Activated CD8-positive, alpha-beta T cell treated with anti-CD3 and anti-CD28 coated beads for 36 hours (primary cell): ENCODE measurements around the gene AOC3. TPM values are rescaled to one million over a fixed set of nuclear protein-coding genes. Genes with fewer than 3 reads are reported as not detected.

Experiments used
- ATAC-seq: fragments of 200-7000 bp; cut with Tn5 transposase; one replicate; pipeline ENCODE4 v1.10.0; 2021; ENCODE audit warnings: mild to moderate bottlenecking, moderate library complexity
- CTCF ChIA-PET: fragments of 350-600 bp; sonication (Branson Sonifier 250); formaldehyde crosslinking; loops from one replicate; lab custom pipeline; 2021; ENCODE audit warnings: antibody characterized with exemption; lab: Charles Lee
- POLR2A ChIA-PET: fragments of 350-600 bp; sonication (Branson Sonifier 250); formaldehyde crosslinking; loops from one replicate; lab custom pipeline; 2021; ENCODE audit warnings: antibody characterized with exemption; lab: Charles Lee
- DNase-seq: peaks from one replicate; pipeline ENCODE4 v3.0.0-alpha.2; 2020
- H3K27ac Mint-ChIP-seq: one replicate; pipeline ENCODE4 v1.8.0; 2021; ENCODE audit warnings: mild to moderate bottlenecking, mixed read lengths
- H3K27me3 Mint-ChIP-seq: one replicate; pipeline ENCODE4 v1.8.0; 2021; ENCODE audit warnings: mixed read lengths
- H3K36me3 Mint-ChIP-seq: one replicate; pipeline ENCODE4 v1.8.0; 2021; ENCODE audit warnings: low read depth, mixed read lengths
- H3K4me1 Mint-ChIP-seq: one replicate; pipeline ENCODE4 v1.8.0; 2021; ENCODE audit warnings: low read depth, mixed read lengths
- H3K4me3 Mint-ChIP-seq: one replicate; pipeline ENCODE4 v1.8.0; 2021; ENCODE audit warnings: mild to moderate bottlenecking, moderate library complexity, mixed read lengths
- H3K9me3 Mint-ChIP-seq: one replicate; pipeline ENCODE4 v1.8.0; 2021; ENCODE audit warnings: mixed read lengths
- CTCF ChIP-seq: fragments of 200-600 bp; IDR thresholded peaks from one replicate; pipeline ENCODE4 v1.8.0; 2022; ENCODE audit warnings: antibody characterized with exemption, mild to moderate bottlenecking
- intact Hi-C: fragments of 100-400 bp; cut with micrococcal nuclease; formaldehyde crosslinking; loops from one replicate; pipeline ENCODE4 v1.10.0; 2022
- total RNA-seq, 2 experiments: library from RNA; stranded (reverse); gene quantifications; one replicate each; pipeline ENCODE4 v1.2.3, GENCODE V29; 2021

Gene AOC3
- total RNA-seq, 2 experiments from 2014 or later = 2.0 to 2.9 TPM

GRCh38 chr17:42819939-42820535, 31.0 kb upstream of the AOC3 start:
- intact Hi-C loops = no loop called here
- no peaks in the 10 kb centered on the region for H3K27me3 Mint-ChIP-seq
- H3K4me3 Mint-ChIP-seq = no peak overlapping the region
- peak; percentile 50 for ATAC-seq
- peak; percentile 82 for TF ChIP-seq CTCF
- H3K27ac Mint-ChIP-seq = peak overlapping the region; percentile 41
- DNase-seq = peak; percentile 90
- ChIA-PET CTCF (interaction anchor here (0.5 to 5.1 kb wide), 28 partner anchors 8 to 250 kb away, joined by 3 to 36 read pairs (median 4); partner anchors contain the start of genes CNTD1, COA3, PSME3 and RPL27), POLR2A (interaction anchor here (1.1 to 1.4 kb wide), 3 partner anchors 14 to 31 kb away, joined by 3 to 4 read pairs (median 3); partner anchors contain the start of gene AOC2)
- H3K9me3 Mint-ChIP-seq = no peaks in the 10 kb centered on the region
- peaks cover 44% of the 10 kb centered on the region for H3K36me3 Mint-ChIP-seq
- H3K4me1 Mint-ChIP-seq = peaks cover 34% of the 10 kb centered on the region

GRCh38 chr17:42821176-42821575, 29.8 kb upstream of the AOC3 start:
- Mint-ChIP-seq H3K27me3 (no peaks in the 10 kb centered on the region), H3K36me3 (peaks cover 35% of the 10 kb centered on the region), H3K9me3 (no peaks in the 10 kb centered on the region), H3K4me3 (no peak overlapping the region), H3K27ac (peak overlapping the region; percentile 27), H3K4me1 (peaks cover 36% of the 10 kb centered on the region)
- POLR2A ChIA-PET = interaction anchor here (1.0 kb wide), 1 partner anchor 47 kb away, joined by 3 read pairs; no protein-coding TSS in a partner anchor
- no peak for ATAC-seq
- intact Hi-C loops = no loop called here
- TF ChIP-seq CTCF = no peak
- DNase-seq = no peak
- CTCF ChIA-PET = interaction anchor here (1.2 to 5.1 kb wide), 9 partner anchors 10 to 242 kb away, joined by 3 to 36 read pairs (median 7); partner anchors contain the start of genes CNTD1, COA3, PSME3 and RPL27

- ATAC-seq (no peak), DNase-seq (no peak)
- peaks cover 25% of the 10 kb centered on the region for H3K4me1 Mint-ChIP-seq
- H3K36me3 Mint-ChIP-seq = peaks cover 1% of the 10 kb centered on the region
- CTCF ChIA-PET = interaction anchor here (1.0 kb wide), 1 partner anchor 101 kb away, joined by 3 read pairs; no protein-coding TSS in a partner anchor
- H3K4me3 Mint-ChIP-seq = no peak overlapping the region
- POLR2A ChIA-PET = no interaction called here
- H3K9me3 Mint-ChIP-seq = no peaks in the 10 kb centered on the region
- no peak overlapping the region for H3K27ac Mint-ChIP-seq
- TF ChIP-seq CTCF = no peak
- intact Hi-C loops = no loop called here
- no peaks in the 10 kb centered on the region for H3K27me3 Mint-ChIP-seq
Measured at GRCh38 chr17:42827472-42827871, 23.5 kb upstream of the AOC3 start.

GRCh38 chr17:42830971-42831370, 20.0 kb upstream of the AOC3 start:
- ChIA-PET CTCF (interaction anchor here (1.1 to 3.3 kb wide), 3 partner anchors 10 to 253 kb away, joined by 3 to 10 read pairs (median 9); partner anchors contain the start of gene RPL27), POLR2A (interaction anchor here (0.8 to 0.9 kb wide), 2 partner anchors 12 to 167 kb away, joined by 3 read pairs; partner anchors contain the start of gene RPL27)
- Mint-ChIP-seq H3K36me3 (peaks cover 15% of the 10 kb centered on the region), H3K4me1 (peaks cover 19% of the 10 kb centered on the region), H3K9me3 (no peaks in the 10 kb centered on the region), H3K4me3 (no peak overlapping the region), H3K27ac (no peak overlapping the region), H3K27me3 (no peaks in the 10 kb centered on the region)
- DNase-seq (no peak), ATAC-seq (no peak)
- TF ChIP-seq CTCF = no peak
- intact Hi-C loops = no loop called here
